CMK (cell line): Measurements from ENCODE around the gene KAT8.
"Not testable (repeated sequence)": the region's sequence is repeated elsewhere in the genome, so short reads cannot be mapped to it uniquely, and the experiment has no call there.

Experiments
- DNase-seq: peaks from one replicate; pipeline ENCODE4 v3.0.0-alpha.2; 2010; ENCODE audit warnings: low read depth

Gene KAT8

GRCh38 chr16:31083981-31084380 lies 33.5 kb upstream of the KAT8 start:
- DNase-seq: no peak

DNA sequence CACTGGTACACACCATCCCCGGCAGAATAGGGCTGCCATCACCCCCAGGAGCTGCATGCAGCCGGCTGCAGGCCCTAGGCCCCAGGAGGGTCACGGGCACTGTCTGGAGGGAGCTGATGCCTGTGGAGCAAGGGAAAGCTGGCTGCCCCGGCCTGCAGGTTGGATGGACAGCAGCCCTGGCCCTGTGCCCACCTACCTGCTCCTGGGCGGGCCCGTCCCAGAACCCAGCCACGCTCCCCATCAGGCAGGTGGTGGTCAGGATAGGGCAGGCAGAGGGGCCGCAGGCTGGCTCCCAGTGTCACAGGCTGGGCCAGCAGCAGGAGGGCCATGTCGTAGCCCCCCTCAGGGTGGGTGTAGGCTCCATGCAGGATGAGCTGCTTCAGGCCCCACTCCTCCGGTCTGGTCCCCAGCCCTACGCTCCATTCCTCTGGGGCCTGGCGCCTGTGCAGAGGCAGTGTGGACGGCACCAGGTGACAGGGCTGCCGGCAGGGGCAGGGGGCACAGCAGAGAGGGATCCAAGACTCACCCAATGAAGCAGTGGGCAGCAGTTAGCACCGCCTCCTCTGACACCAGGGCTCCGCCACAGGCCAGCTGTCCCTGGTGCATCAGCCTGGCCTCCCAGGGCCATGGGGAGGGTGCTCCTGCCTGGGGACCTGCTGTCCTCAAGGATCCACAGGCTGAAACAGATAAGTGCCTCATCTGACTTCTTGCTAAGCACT lies 32.7 kb upstream of the KAT8 start:
- DNase-seq: no peak

GRCh38 chr16:31085411-31085810 lies 32.1 kb upstream of the KAT8 start:
- DNase-seq: no peak

DNA sequence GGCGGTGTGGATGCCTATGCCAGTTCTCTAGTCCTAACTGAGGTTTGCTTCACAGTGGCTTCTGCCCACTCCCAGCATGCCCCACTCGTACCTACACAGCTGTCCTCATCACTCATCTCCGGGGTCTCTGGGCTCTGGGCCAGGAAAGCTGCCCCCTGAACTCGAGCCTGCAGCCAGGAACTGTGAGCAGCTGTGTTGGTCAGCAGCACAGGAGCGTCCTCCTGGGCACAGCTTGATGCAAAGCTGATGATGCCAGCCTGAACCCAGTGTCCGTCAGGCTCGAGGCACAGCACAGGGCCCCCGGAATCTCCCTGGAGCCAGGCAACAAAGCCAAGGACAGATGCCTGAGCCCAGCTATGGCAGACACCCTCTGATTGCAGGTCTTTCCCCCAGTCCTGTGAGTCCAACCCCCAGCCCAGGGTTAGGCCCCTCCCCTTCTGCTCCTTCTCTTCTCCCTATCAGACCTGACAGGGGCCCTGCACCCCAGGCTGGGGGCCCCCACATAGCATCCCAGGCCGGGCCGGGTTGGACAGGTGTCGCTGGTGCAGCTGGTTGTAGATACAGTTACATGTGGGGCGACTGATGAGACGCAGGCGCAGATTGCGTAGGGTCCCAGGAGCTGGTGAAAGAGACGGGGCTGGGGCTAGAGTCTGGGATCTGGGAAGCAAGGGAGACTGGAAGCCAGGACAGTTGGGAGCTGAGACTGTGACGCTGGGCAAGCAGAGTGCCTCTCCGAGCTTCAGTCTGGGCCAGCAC lies 31.4 kb upstream of the KAT8 start:
- no peak for DNase-seq

GRCh38 chr16:31086629-31086906 lies 30.9 kb upstream of the KAT8 start:
- DNase-seq: no peak

DNA sequence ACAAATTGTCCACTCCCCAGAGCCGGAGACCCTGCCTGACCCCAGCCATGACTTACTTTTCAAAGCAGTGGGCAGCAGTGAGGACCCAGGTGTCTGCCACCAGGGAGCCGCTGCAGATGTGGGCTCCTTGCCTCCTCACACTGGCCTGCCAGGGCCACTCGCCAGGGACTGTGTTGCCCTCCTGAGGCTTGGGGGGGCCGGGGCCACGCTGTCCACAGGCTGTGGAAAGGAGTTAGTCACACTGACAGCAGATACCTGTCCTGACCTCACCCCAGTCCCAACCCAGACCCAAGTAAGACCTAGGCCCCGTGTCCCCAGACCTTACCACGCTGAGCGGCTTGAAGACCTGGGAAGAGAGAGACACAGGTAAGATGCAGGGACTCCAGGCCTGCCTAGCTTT lies 30.0 kb upstream of the KAT8 start:
- no peak for DNase-seq

GRCh38 chr16:31087971-31088370 lies 29.5 kb upstream of the KAT8 start:
- no peak for DNase-seq

GRCh38 chr16:31088459-31089183 lies 28.8 kb upstream of the KAT8 start, which contains the start of gene PRSS53:
Gene PRSS53 (minus strand): TSS chr16:31088943. CDS start chr16:31088809, 134 bp downstream.
- no peak for DNase-seq

DNA sequence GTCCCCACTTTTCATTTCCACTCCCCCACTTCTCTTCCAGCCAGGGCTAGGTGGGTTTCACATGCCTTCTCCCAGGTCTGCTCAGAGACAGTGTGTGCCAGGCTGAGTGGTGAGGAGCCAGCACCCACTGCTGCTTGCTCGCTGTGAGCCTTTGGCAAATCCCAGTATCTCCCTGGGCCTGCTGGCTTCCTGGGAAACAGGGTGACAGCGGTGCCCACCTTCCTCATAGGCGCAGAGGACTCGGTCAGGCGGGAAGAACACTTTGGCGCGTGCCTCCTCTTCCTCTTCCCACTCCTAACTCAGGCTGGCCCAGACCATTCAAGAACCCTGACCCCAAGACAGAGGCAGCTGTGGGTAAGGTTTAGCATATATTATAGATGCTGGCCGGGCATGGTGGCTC lies 28.3 kb upstream of the KAT8 start:
- DNase-seq: no peak

- DNase-seq: no peak
Measured at GRCh38 chr16:31090540-31090939, 26.9 kb upstream of the KAT8 start.

- no peak for DNase-seq
Measured at GRCh38 chr16:31092330-31092729, 25.1 kb upstream of the KAT8 start.

GRCh38 chr16:31093132-31093703 lies 24.2 kb upstream of the KAT8 start:
- DNase-seq: no peak

DNA sequence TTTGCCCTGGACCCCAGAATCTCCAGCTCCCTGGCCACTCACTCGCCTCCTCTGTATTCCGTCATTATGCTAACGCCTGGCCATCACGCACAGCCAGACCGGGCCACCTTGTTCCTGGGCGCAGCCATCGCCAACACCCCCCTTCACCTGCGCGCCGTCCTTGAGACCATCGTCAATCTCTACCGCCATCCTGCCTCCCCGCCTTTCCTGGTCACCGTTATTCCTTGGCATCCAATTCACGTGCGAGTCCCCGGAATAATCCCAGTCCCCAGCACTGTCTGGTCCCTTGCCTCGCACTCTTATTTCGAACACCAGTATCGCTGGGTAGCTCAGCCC lies 23.4 kb upstream of the KAT8 start:
- DNase-seq: no peak

- DNase-seq: peak; percentile 88
Measured at GRCh38 chr16:31094424-31095120, 22.9 kb upstream of the KAT8 start, which contains the start of gene VKORC1. Gene VKORC1 (minus strand): TSS chr16:31094797. CDS start chr16:31094729, 68 bp downstream.

DNA sequence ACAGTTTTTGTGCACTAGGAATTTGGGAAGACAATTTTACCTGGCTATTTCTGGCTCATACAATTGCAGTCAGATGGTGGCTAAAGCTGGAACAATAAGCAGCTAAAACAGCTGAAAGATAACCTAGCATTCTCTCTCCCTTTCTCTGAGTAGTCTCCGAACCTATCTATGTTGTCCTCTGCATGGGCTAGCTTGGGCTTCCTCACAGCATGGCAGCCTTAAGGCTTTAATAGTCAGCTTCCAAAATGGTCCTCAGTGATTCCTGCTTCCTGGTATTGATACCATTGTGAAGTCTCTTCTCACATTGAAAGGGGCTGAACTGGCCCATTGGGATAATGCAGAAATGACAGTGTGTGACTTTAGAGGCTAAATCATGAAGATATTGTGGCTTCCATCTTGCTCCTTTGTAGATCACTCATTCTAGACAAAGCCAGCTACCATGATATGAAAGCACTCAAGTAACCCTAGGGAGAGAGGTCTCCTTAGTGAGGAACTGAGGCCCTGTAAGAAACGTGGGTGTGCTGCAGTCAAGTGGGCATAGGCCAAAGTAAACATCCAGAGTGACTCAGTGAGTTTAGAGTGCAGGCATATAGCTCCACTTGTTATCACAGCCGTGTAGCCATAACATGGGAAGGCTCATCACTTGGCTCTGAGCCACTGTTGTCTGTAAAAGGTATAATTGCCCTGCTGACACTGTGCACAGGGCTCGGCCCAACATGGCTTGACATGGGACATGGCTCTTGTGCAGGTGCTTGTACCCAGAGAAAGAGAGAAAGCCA lies 17.4 kb upstream of the KAT8 start:
- no peak for DNase-seq

DNA sequence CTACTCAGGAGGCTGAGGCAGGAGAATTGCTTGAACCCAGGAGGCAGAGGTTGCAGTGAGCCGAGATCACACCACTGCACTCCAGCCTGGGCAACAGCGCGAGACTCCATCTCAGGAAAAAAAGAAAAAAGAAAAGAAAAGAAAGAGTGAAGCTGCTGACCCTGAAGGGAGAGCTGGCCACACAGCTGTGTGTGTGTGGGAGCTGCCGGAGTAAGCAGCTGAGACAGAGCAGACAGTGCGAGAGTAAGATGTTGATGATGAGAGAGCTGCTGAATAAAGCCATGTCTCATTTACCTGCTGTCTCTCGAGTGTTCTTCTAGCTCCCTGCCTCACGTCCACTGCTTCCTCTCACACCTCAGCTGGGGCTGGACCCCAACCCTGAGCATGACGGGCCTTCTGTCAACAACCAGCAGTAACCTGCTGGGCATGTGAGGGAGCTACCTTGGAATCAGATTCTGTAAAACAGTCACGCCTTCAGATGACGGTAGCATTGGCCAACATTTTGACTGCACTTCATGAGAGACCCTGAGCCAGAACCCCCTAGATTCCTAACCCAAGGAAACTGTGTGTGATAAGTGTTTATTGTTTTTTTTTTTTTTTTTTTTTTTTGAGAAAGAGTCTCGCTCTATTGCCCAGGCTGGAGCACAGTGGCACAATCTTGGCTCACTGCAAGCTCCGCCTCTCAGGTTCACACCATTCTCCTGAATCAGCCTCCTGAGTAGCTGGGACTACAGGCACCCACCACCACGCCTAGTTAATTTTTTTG lies 16.4 kb upstream of the KAT8 start:
- DNase-seq: not testable (repeated sequence)

- DNase-seq: peak; percentile 86
Measured at GRCh38 chr16:31105677-31106213, 11.7 kb upstream of the KAT8 start.

- DNase-seq: no peak
Measured at GRCh38 chr16:31106509-31107464, 10.7 kb upstream of the KAT8 start.

- no peak for DNase-seq
Measured at GRCh38 chr16:31107465-31107867, 10.0 kb upstream of the KAT8 start.
